Parathyroid adenoma (tissue), 2 donors: ENCODE data around the gene GSN.

ENCODE experiments used
- H2AFZ ChIP-seq: fragments of 300-600 bp; sonication (generic); one replicate; pipeline ENCODE4 v1.7.0; 2017; ENCODE audit warnings: antibody characterized with exemption, mild to moderate bottlenecking
- H3K27ac ChIP-seq: fragments of 300-600 bp; sonication (generic); one replicate; pipeline ENCODE4 v1.7.0; 2017
- H3K27me3 ChIP-seq: fragments of 300-600 bp; sonication (generic); one replicate; pipeline ENCODE4 v1.7.0; 2017; ENCODE audit warnings: low read length; ENCODE audit not compliant: control insufficient read depth, insufficient read depth
- H3K36me3 ChIP-seq: fragments of 300-600 bp; sonication (generic); one replicate; pipeline ENCODE4 v1.7.0; 2017; ENCODE audit warnings: low read length; ENCODE audit not compliant: control insufficient read depth, insufficient read depth
- H3K4me1 ChIP-seq: fragments of 300-600 bp; sonication (generic); one replicate; pipeline ENCODE4 v1.7.0; 2017; ENCODE audit warnings: control low read depth
- H3K4me2 ChIP-seq: fragments of 300-600 bp; sonication (generic); one replicate; pipeline ENCODE4 v1.7.0; 2017; ENCODE audit warnings: low read length
- H3K4me3 ChIP-seq: fragments of 300-600 bp; sonication (generic); one replicate; pipeline ENCODE4 v1.7.0; 2017; ENCODE audit warnings: low read depth, low read length
- H3K79me2 ChIP-seq: fragments of 300-600 bp; sonication (generic); one replicate; pipeline ENCODE4 v1.7.0; 2017; ENCODE audit warnings: control low read depth
- H3K9ac ChIP-seq: fragments of 300-600 bp; sonication (generic); one replicate; pipeline ENCODE4 v1.7.0; 2017; ENCODE audit warnings: mild to moderate bottlenecking
- H3K9me3 ChIP-seq: fragments of 300-600 bp; sonication (generic); one replicate; pipeline ENCODE4 v1.7.0; 2017; ENCODE audit warnings: low read length; ENCODE audit not compliant: control insufficient read depth
- TF ChIP-seq, protein P1 (sequence below): fragments of 300-600 bp; sonication (generic); IDR thresholded peaks from one replicate; pipeline ENCODE4 v1.7.0; 2017; ENCODE audit warnings: antibody characterized with exemption, mild to moderate bottlenecking
- donor health status: primary hyperparathyroidism.

The GSN gene

DNA sequence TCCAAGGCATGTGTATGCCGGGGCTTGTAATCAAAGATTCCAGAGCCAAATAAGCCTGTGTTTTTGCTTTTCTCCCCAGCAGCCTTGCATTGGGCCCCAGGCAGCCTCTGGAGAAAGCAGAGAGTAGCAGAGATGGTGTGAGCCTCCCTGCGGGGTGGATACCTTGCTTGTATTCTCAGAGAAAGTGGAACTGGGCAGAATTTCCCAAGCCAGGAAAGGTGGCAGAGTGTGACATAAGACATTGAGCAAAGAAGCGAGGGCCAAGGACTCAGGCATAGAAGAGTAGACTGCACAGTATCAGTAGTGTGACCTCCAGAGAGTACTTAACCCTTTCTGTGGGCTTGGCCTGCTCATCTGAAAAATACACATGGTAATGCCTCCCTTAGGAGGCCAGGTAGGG lies 1.6 kb upstream of the GSN start:
- H2AFZ ChIP-seq = no peak overlapping the region
- no peaks in the 10 kb centered on the region for H3K36me3 ChIP-seq
- H3K4me1 ChIP-seq = no peaks in the 10 kb centered on the region
- TF ChIP-seq, protein P1, sequence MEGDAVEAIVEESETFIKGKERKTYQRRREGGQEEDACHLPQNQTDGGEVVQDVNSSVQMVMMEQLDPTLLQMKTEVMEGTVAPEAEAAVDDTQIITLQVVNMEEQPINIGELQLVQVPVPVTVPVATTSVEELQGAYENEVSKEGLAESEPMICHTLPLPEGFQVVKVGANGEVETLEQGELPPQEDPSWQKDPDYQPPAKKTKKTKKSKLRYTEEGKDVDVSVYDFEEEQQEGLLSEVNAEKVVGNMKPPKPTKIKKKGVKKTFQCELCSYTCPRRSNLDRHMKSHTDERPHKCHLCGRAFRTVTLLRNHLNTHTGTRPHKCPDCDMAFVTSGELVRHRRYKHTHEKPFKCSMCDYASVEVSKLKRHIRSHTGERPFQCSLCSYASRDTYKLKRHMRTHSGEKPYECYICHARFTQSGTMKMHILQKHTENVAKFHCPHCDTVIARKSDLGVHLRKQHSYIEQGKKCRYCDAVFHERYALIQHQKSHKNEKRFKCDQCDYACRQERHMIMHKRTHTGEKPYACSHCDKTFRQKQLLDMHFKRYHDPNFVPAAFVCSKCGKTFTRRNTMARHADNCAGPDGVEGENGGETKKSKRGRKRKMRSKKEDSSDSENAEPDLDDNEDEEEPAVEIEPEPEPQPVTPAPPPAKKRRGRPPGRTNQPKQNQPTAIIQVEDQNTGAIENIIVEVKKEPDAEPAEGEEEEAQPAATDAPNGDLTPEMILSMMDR = no peak
- H3K27me3 ChIP-seq = no peaks in the 10 kb centered on the region
- H3K4me3 ChIP-seq = no peak overlapping the region
- H3K9ac ChIP-seq = no peak overlapping the region
- H3K27ac ChIP-seq = no peak overlapping the region
- H3K4me2 ChIP-seq = no peak overlapping the region
- H3K79me2 ChIP-seq = no peaks in the 10 kb centered on the region
- no peaks in the 10 kb centered on the region for H3K9me3 ChIP-seq

DNA sequence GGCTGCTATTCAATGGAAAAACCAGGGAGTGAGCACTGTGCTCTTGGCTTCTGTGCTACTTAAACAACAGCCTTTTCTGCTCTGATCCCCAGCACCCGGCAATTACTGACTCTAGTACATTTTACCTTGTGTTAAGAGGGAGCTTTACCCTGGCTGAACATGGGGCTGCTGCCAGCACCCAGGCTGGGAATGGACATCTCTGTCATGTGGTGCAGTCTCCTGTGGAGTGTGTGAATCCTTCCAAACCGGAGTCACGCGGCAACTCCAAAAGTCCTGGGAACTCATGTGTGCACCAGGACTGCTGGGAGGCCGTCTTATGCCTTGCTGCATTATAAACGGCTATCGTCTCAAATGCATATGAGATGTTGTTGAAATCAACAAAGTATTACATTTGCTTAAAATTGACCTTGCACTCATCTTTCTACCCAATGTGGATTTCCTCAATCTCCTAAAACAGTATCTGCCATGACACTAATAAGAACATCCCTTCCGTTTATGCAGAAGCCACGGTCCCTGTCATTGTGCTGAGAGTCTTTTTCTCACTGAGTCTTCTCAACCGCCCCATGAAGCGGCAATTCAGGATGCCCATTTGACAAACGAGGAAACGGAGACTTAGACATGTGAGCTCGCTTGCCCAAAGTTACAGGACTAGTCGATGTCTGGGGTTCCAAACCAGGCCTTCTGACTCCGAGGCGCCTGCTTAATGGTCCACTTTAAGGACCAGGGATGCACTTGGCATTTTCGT lies 884 bp upstream of the GSN start:
- Histone ChIP-seq H3K79me2 (no peaks in the 10 kb centered on the region), H3K9me3 (no peaks in the 10 kb centered on the region), H2AFZ (peak overlapping the region; percentile 85), H3K4me2 (peak overlapping the region; percentile 96), H3K36me3 (no peaks in the 10 kb centered on the region), H3K4me1 (no peaks in the 10 kb centered on the region), H3K9ac (no peak overlapping the region), H3K27me3 (no peaks in the 10 kb centered on the region), H3K27ac (no peak overlapping the region), H3K4me3 (peak overlapping the region; percentile 70)
- TF ChIP-seq, protein P1 = no peak

DNA sequence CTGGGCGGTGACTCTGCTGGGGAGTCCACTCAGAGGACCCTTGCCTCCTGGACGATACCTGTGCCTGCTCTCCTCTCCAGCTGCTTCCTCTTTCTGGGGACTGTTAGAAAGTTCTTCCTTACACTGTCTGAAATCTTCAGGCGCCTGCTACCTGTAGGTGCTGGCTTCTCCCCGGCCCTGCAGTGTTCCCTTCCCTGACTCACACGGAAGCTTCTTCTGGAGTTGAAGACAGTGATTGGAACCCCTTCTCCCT lies 562 bp downstream of the GSN start:
- no peaks in the 10 kb centered on the region for H3K4me1 ChIP-seq

GRCh38 chr9:121268851-121269641 lies 1.1 kb downstream of the GSN start:
- H3K4me3 ChIP-seq = peak overlapping the region; percentile 70
- H3K36me3 ChIP-seq = no peaks in the 10 kb centered on the region
- H3K9me3 ChIP-seq = no peaks in the 10 kb centered on the region
- H3K4me2 ChIP-seq = peak overlapping the region; percentile 91
- no peaks in the 10 kb centered on the region for H3K79me2 ChIP-seq
- H2AFZ ChIP-seq = no peak overlapping the region
- no peaks in the 10 kb centered on the region for H3K4me1 ChIP-seq
- TF ChIP-seq, protein P1 = no peak
- H3K27me3 ChIP-seq = no peaks in the 10 kb centered on the region
- H3K27ac ChIP-seq = no peak overlapping the region
- H3K9ac ChIP-seq = no peak overlapping the region

More for the DNA sequence above, 562 bp downstream of the GSN start:
- Histone ChIP-seq H3K4me2 (peak overlapping the region; percentile 91), H3K36me3 (no peaks in the 10 kb centered on the region), H3K4me3 (peak overlapping the region; percentile 70), H3K9me3 (no peaks in the 10 kb centered on the region), H3K27me3 (no peaks in the 10 kb centered on the region), H3K79me2 (no peaks in the 10 kb centered on the region), H3K27ac (no peak overlapping the region), H3K9ac (no peak overlapping the region), H2AFZ (peak overlapping the region; percentile 72)
- TF ChIP-seq, protein P1 = no peak
